ENCODE measurements around the gene BID. TPM values are rescaled to one million over a fixed set of nuclear protein-coding genes. Genes with fewer than 3 reads are reported as not detected.
"Not testable (repeated sequence)": the region's sequence is repeated elsewhere in the genome, so short reads cannot be mapped to it uniquely, and the experiment has no call there.

The BID gene
- total RNA-seq, 6 experiments from 2014 or later = 48.7 to 61.0 (median 50.6) TPM

- peaks cover 52% of the 10 kb centered on the region for H3K4me1 Mint-ChIP-seq (ENCODE audit: low read depth)
- H3K36me3 Mint-ChIP-seq (ENCODE audit: low read depth) = peaks cover 21% of the 10 kb centered on the region
- no peaks in the 10 kb centered on the region for H3K9me3 Mint-ChIP-seq
- H3K4me3 Mint-ChIP-seq = no peak overlapping the region
- peak overlapping the region; percentile 98 for H3K27ac Mint-ChIP-seq
- DNase-seq = no peak
- TF ChIP-seq, protein P1, sequence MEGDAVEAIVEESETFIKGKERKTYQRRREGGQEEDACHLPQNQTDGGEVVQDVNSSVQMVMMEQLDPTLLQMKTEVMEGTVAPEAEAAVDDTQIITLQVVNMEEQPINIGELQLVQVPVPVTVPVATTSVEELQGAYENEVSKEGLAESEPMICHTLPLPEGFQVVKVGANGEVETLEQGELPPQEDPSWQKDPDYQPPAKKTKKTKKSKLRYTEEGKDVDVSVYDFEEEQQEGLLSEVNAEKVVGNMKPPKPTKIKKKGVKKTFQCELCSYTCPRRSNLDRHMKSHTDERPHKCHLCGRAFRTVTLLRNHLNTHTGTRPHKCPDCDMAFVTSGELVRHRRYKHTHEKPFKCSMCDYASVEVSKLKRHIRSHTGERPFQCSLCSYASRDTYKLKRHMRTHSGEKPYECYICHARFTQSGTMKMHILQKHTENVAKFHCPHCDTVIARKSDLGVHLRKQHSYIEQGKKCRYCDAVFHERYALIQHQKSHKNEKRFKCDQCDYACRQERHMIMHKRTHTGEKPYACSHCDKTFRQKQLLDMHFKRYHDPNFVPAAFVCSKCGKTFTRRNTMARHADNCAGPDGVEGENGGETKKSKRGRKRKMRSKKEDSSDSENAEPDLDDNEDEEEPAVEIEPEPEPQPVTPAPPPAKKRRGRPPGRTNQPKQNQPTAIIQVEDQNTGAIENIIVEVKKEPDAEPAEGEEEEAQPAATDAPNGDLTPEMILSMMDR (IDR thresholded peaks at IDR 0.05) = no peak
- H3K27me3 Mint-ChIP-seq (ENCODE audit: insufficient read depth) = peaks cover 2% of the 10 kb centered on the region
These were observed 68.7 kb downstream of the BID start for GRCh38 chr22:17705546-17705945.

DNA sequence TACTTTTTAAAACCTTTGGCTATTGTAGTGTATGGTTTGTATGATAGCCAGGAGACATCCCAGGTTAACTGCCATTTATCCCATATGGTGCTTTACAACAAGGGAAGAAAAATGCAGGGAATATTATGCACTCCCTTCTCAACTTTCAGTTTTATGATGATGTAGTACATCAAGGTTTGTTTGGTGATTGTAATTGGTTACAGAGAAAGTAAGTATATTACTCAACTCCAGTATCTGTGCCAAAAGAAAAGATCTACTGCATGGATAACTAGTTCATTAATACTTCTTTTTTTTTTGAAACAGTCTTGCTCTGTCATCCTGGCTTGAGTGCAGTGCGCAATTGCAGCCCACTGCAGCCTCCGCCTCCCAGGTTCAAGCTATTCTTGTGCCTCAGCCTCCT is 70.5 kb downstream of the BID start:
- Mint-ChIP-seq H3K4me1 (ENCODE audit: low read depth) (peaks cover 63% of the 10 kb centered on the region), H3K27ac (peak overlapping the region; percentile 52; the same call in 1 of the 2 replicates), H3K27me3 (ENCODE audit: insufficient read depth) (peaks cover 2% of the 10 kb centered on the region), H3K9me3 (no peaks in the 10 kb centered on the region), H3K36me3 (ENCODE audit: low read depth) (peaks cover 17% of the 10 kb centered on the region), H3K4me3 (no peak overlapping the region)
- DNase-seq = no peak
- TF ChIP-seq, protein P1 (IDR thresholded peaks at IDR 0.05) = no peak

GRCh38 chr22:17700778-17701177 is 73.5 kb downstream of the BID start:
- Mint-ChIP-seq H3K27ac (peak overlapping the region; percentile 44), H3K27me3 (ENCODE audit: insufficient read depth) (peaks cover 2% of the 10 kb centered on the region; the same call in 1 of the 2 replicates), H3K4me3 (peak overlapping the region; percentile 24), H3K9me3 (no peaks in the 10 kb centered on the region), H3K36me3 (ENCODE audit: low read depth) (peaks cover 17% of the 10 kb centered on the region), H3K4me1 (ENCODE audit: low read depth) (peaks cover 48% of the 10 kb centered on the region)
- no peak for DNase-seq
- TF ChIP-seq, protein P1 (IDR thresholded peaks at IDR 0.05) = no peak

DNA sequence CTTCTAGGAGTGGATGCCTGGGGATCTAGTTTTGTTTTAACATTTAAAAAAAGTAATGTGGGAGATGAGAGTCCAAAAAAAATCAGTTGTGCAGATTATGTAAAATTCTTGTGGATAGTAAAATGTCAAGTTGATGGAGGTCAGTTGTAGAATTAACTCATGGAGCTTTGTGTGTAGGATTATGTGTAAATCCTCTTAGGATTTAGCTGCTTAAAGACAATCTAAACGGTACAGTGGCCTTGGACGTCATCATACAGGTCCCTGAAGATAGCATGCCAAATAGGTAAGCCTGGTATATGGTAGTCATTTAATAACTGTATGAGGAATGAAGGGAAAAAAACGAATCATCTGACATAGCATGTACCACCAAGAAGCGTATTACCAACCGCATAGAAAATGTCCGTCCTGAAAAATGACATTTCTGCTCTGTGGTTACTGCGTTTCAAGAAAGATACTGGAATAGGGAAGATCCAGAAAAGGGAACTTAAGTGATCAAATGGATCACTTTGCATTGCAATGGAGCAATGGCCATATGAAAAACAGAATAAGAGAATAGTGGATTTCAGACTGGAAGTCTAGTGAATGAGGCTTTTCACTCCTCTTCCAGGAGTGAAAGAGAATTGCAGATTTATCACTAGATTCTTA is 74.5 kb downstream of the BID start:
- no peak overlapping the region for H3K4me3 Mint-ChIP-seq
- DNase-seq = no peak
- H3K9me3 Mint-ChIP-seq = no peaks in the 10 kb centered on the region
- H3K27ac Mint-ChIP-seq = no peak overlapping the region
- peaks cover 18% of the 10 kb centered on the region for H3K36me3 Mint-ChIP-seq (ENCODE audit: low read depth)
- TF ChIP-seq, protein P1 (IDR thresholded peaks at IDR 0.05) = no peak
- peaks cover 43% of the 10 kb centered on the region for H3K4me1 Mint-ChIP-seq (ENCODE audit: low read depth)
- H3K27me3 Mint-ChIP-seq (ENCODE audit: insufficient read depth) = peaks cover 2% of the 10 kb centered on the region; the same call in 1 of the 2 replicates

- Mint-ChIP-seq H3K27ac (no peak overlapping the region), H3K36me3 (ENCODE audit: low read depth) (peaks cover 22% of the 10 kb centered on the region), H3K4me1 (ENCODE audit: low read depth) (peaks cover 36% of the 10 kb centered on the region), H3K9me3 (no peaks in the 10 kb centered on the region), H3K4me3 (no peak overlapping the region), H3K27me3 (ENCODE audit: insufficient read depth) (peaks cover 2% of the 10 kb centered on the region; the same call in 1 of the 2 replicates)
- no peak for DNase-seq
- TF ChIP-seq, protein P1 (IDR thresholded peaks at IDR 0.05) = no peak
These were observed 75.3 kb downstream of the BID start for GRCh38 chr22:17698948-17699347.

DNA sequence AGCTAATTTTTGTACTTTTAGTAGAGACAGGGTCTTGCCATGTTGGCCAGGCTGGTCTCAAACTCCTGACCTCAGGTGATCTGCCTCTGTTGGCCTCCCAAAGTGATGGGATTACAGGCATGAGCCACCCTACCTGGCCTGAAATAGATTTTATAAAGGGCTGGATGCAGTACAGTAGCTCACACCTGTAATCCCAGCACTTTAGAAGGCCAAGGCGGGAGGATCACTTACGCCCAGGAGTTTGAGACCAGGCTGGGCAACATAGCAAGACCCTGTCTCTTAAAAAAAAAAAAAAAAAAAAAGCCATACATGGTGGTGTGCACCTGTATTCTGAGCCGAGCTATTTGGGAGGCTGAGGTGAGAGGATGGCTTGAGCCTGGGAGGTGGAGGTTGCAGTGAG is 76.0 kb downstream of the BID start:
- H3K4me3 Mint-ChIP-seq; H3K27ac Mint-ChIP-seq; H3K9me3 Mint-ChIP-seq; DNase-seq; H3K27me3 Mint-ChIP-seq (ENCODE audit: insufficient read depth): not testable (repeated sequence)
- peaks cover 16% of the 10 kb centered on the region for H3K36me3 Mint-ChIP-seq (ENCODE audit: low read depth)
- peaks cover 30% of the 10 kb centered on the region for H3K4me1 Mint-ChIP-seq (ENCODE audit: low read depth)

DNA sequence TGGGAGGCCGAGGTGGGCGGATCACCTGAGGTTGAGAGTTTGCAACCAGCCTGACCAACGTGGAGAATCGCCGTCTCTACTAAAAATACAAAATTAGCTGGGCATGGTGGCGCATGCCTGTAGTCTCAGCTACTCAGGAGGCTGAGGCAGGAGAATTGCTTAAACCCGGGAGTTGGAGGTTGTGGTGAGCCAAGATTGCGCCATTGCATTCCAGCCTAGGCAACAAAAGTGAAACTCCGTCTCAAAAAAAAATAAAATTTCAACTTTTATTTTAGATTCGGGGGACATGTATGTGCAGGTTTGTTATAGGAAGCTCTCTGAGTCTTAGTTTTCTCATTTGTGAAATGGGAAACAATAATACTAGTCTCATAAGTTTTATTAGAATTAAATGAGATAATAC is 77.1 kb downstream of the BID start:
- Mint-ChIP-seq H3K4me1 (ENCODE audit: low read depth) (peaks cover 30% of the 10 kb centered on the region), H3K36me3 (ENCODE audit: low read depth) (peaks cover 15% of the 10 kb centered on the region; the same call in 1 of the 2 replicates)
- H3K9me3 Mint-ChIP-seq; DNase-seq; H3K4me3 Mint-ChIP-seq; H3K27me3 Mint-ChIP-seq (ENCODE audit: insufficient read depth); H3K27ac Mint-ChIP-seq: not testable (repeated sequence)

All from HFFc6 (cell line).